Left lung (tissue), 10 donors: ENCODE measurements around the gene PARP16. TPM values are rescaled to one million over a fixed set of nuclear protein-coding genes. Genes with fewer than 3 reads are reported as not detected.
"Not testable (repeated sequence)": the region's sequence is repeated elsewhere in the genome, so short reads cannot be mapped to it uniquely, and the experiment has no call there.

Source experiments
- ATAC-seq: fragments of 200-7000 bp; cut with Tn5 transposase; one replicate; pipeline ENCODE4 v1.9.1; 2020; ENCODE audit warnings: moderate library complexity
- DNase-seq, 4 donors: peaks; one replicate each; pipeline ENCODE4 v3.0.0-alpha.2; 2013 to 2020
- H3K27ac ChIP-seq, 2 donors: fragments of 200-600 bp; sonication (generic) in 1 of 2; one replicate each; pipeline versions ENCODE4 v1.5.0 to v1.8.0; 2020 to 2021
- H3K27me3 ChIP-seq, 2 donors: fragments of 200-600 bp; sonication (generic) in 1 of 2; one replicate each; pipeline versions ENCODE4 v1.5.0 to v1.8.0; 2020 to 2021
- H3K36me3 ChIP-seq, 2 donors: fragments of 200-600 bp; sonication (generic) in 1 of 2; one replicate each; pipeline versions ENCODE4 v1.5.0 to v1.8.0; 2020 to 2021
- H3K4me1 ChIP-seq, 2 donors: fragments of 200-600 bp; one replicate each; pipeline ENCODE4 v1.8.0; 2021
- H3K4me3 ChIP-seq, 2 donors: fragments of 200-600 bp; sonication (generic) in 1 of 2; one replicate each; pipeline versions ENCODE4 v1.5.0 to v1.8.0; 2020 to 2021; ENCODE audit warnings: mild to moderate bottlenecking in 1 of 2
- H3K9me3 ChIP-seq, 2 donors: fragments of 200-600 bp; sonication (generic) in 1 of 2; one replicate each; pipeline versions ENCODE4 v1.5.0 to v1.8.0; 2020 to 2021
- CTCF ChIP-seq, 2 donors: fragments of 200-600 bp; sonication (generic) in 1 of 2; IDR thresholded peaks; one replicate each; pipeline versions ENCODE4 v1.5.0 to v1.8.0; 2021; ENCODE audit warnings: antibody characterized with exemption in 2 of 2
- intact Hi-C, 2 donors: fragments of 100-400 bp; cut with DNase I; formaldehyde crosslinking; loops; one replicate each; pipeline versions ENCODE4 v1.11.2 to v1.14.2; 2022
- polyA plus RNA-seq, 6 donors: library from polyadenylated mRNA; unstranded; fragments of 120-200 nt; gene quantifications; one replicate each; pipeline ENCODE4 v1.2.1, GENCODE V29; 2013; ENCODE audit not compliant: insufficient read length in 6 of 6
- total RNA-seq, 2 donors: library from RNA; stranded (reverse); fragmentation: NEBNext Ultra II Directional; extraction: Animal tissue kit (Norgen Biotek cat#: 25700); gene quantifications; one replicate each; pipeline ENCODE4 v1.2.1, GENCODE V29; 2021
- donor health status: DM: no; HTN: yes; CAD: no.
- donor health status: DM: no; HTN: no; CAD: no.

Gene PARP16
- total and polyA plus RNA-seq, 8 donors = 8.0 to 22.2 (median 20.1) TPM

- TF ChIP-seq CTCF (IDR thresholded peaks at IDR 0.05) = no peak
- Histone ChIP-seq H3K27me3 (no peaks in the 10 kb centered on the region), H3K27ac (no peak overlapping the region), H3K9me3 (no peaks in the 10 kb centered on the region), H3K4me3 (no peak overlapping the region), H3K36me3 (no peaks in the 10 kb centered on the region), H3K4me1 (no peaks in the 10 kb centered on the region)
- ATAC-seq (no peak), DNase-seq (no peak)
- intact Hi-C loops = no loop called here
These were observed 11.0 kb downstream of the PARP16 start for GRCh38 chr15:65275728-65276126.

GRCh38 chr15:65275104-65275727, 11.5 kb downstream of the PARP16 start:
- no peak overlapping the region for H3K27ac ChIP-seq
- no peak for TF ChIP-seq CTCF (IDR thresholded peaks at IDR 0.05)
- no peaks in the 10 kb centered on the region for H3K36me3 ChIP-seq
- H3K9me3 ChIP-seq = no peaks in the 10 kb centered on the region
- DNase-seq (no peak), ATAC-seq (no peak)
- H3K27me3 ChIP-seq = no peaks in the 10 kb centered on the region
- no peaks in the 10 kb centered on the region for H3K4me1 ChIP-seq
- H3K4me3 ChIP-seq = no peak overlapping the region
- intact Hi-C loops = no loop called here

- not testable (repeated sequence) for H3K9me3 ChIP-seq, H3K27me3 ChIP-seq, H3K27ac ChIP-seq, H3K4me1 ChIP-seq, H3K4me3 ChIP-seq
- intact Hi-C loops = loop anchor here in 1 of 2 donors (5.0 kb wide), 1 partner anchor 84 kb away; the partner anchor contains the start of gene CLPX
- peak; percentile 53 to 57 for TF ChIP-seq CTCF (IDR thresholded peaks at IDR 0.05)
- peak; percentile 98 for ATAC-seq
- peak in 3 of 4 donors; percentile 51 to 84 (median 59) for DNase-seq
- peaks cover 0 to 20% of the 10 kb centered on the region in 2 donors for H3K36me3 ChIP-seq
These were observed 15.7 kb downstream of the PARP16 start for GRCh38 chr15:65270811-65271545.

- DNase-seq (no peak), ATAC-seq (no peak)
- peaks cover 0 to 27% of the 10 kb centered on the region in 2 donors for H3K36me3 ChIP-seq
- H3K4me1 ChIP-seq = no peaks in the 10 kb centered on the region
- H3K9me3 ChIP-seq = no peaks in the 10 kb centered on the region
- H3K27ac ChIP-seq = no peak overlapping the region
- TF ChIP-seq CTCF (IDR thresholded peaks at IDR 0.05) = no peak
- intact Hi-C loops = no loop called here
- no peak overlapping the region for H3K4me3 ChIP-seq
- H3K27me3 ChIP-seq = no peaks in the 10 kb centered on the region
These were observed 18.3 kb downstream of the PARP16 start for GRCh38 chr15:65268411-65268810.

- intact Hi-C loops = no loop called here
- Histone ChIP-seq H3K4me3 (no peak overlapping the region), H3K9me3 (no peaks in the 10 kb centered on the region), H3K27ac (no peak overlapping the region), H3K36me3 (peaks cover 0 to 44% of the 10 kb centered on the region in 2 donors), H3K27me3 (no peaks in the 10 kb centered on the region), H3K4me1 (no peaks in the 10 kb centered on the region)
- no peak for TF ChIP-seq CTCF (IDR thresholded peaks at IDR 0.05)
- ATAC-seq (no peak), DNase-seq (no peak)
These were observed 20.2 kb downstream of the PARP16 start for GRCh38 chr15:65266469-65266868.
